GM23338 (cell line): ENCODE data around the gene CIPC. TPM values are rescaled to one million over a fixed set of nuclear protein-coding genes. Genes with fewer than 3 reads are reported as not detected.

Experiments
- ATAC-seq: fragments of 200-7000 bp; cut with Tn5 transposase; 3 replicates; pipeline ENCODE4 v1.9.1; 2020
- DNase-seq: peaks from one replicate; pipeline ENCODE4 v3.0.0-alpha.2; 2015; ENCODE audit warnings: low spot score
- H2AFZ ChIP-seq: fragments of 200-600 bp; sonication (generic); 2 replicates; pipeline ENCODE4 v1.8.0; 2016; ENCODE audit warnings: antibody characterized with exemption, mild to moderate bottlenecking, moderate library complexity
- H3F3A ChIP-seq: fragments of 200-600 bp; sonication (generic); replicated peaks from 2 replicates; pipeline ENCODE4 v1.8.0; 2017; ENCODE audit warnings: antibody characterized with exemption, mixed run types, low read depth
- H3K27ac ChIP-seq: fragments of 200-600 bp; sonication (generic); 2 replicates; pipeline ENCODE4 v1.6.1; 2016; ENCODE audit warnings: low read depth
- H3K27me3 ChIP-seq: fragments of 200-600 bp; sonication (generic); 2 replicates; pipeline ENCODE4 v1.8.0; 2016; ENCODE audit warnings: mild to moderate bottlenecking, mixed run types, moderate library complexity; ENCODE audit not compliant: insufficient read depth
- H3K36me3 ChIP-seq: fragments of 200-600 bp; sonication (generic); 2 replicates; pipeline ENCODE4 v1.8.0; 2016; ENCODE audit warnings: mild to moderate bottlenecking; ENCODE audit not compliant: insufficient read depth
- H3K4me1 ChIP-seq: fragments of 200-600 bp; sonication (generic); 2 replicates; pipeline ENCODE4 v1.8.0; 2016; ENCODE audit warnings: mild to moderate bottlenecking, moderate library complexity; ENCODE audit not compliant: insufficient read depth
- H3K4me2 ChIP-seq: fragments of 200-600 bp; sonication (generic); 2 replicates; pipeline ENCODE4 v1.7.1; 2017; ENCODE audit warnings: mixed run types
- H3K4me3 ChIP-seq: fragments of 200-600 bp; sonication (generic); 2 replicates; pipeline ENCODE4 v1.6.1; 2016; ENCODE audit warnings: mixed run types
- H3K79me2 ChIP-seq: fragments of 200-600 bp; sonication (generic); replicated peaks from 2 replicates; pipeline ENCODE4 v1.8.0; 2017; ENCODE audit warnings: mild to moderate bottlenecking; ENCODE audit not compliant: insufficient read depth
- H3K9me2 ChIP-seq: fragments of 200-600 bp; sonication (generic); 2 replicates; pipeline ENCODE4 v1.8.0; 2017; ENCODE audit not compliant: insufficient read depth
- H4K20me1 ChIP-seq: fragments of 200-600 bp; sonication (generic); replicated peaks from 2 replicates; pipeline ENCODE4 v1.8.0; 2017; ENCODE audit warnings: mild to moderate bottlenecking; ENCODE audit not compliant: insufficient read depth
- H3K27ac Mint-ChIP-seq: 2 replicates; pipeline ENCODE4 v1.8.0; 2020; ENCODE audit warnings: inconsistent platforms, mild to moderate bottlenecking, moderate library complexity, mixed read lengths
- H3K27me3 Mint-ChIP-seq: 3 replicates; pipeline ENCODE4 v1.8.0; 2022; ENCODE audit warnings: low read depth, mild to moderate bottlenecking, moderate library complexity, mixed read lengths, inconsistent platforms; ENCODE audit not compliant: insufficient read depth, poor library complexity
- H3K36me3 Mint-ChIP-seq: 3 replicates; pipeline ENCODE4 v1.8.0; 2021; ENCODE audit warnings: low read depth, mild to moderate bottlenecking, inconsistent platforms, moderate library complexity, mixed read lengths
- H3K4me1 Mint-ChIP-seq: 3 replicates; pipeline ENCODE4 v1.8.0; 2020; ENCODE audit warnings: mild to moderate bottlenecking, inconsistent platforms, mixed read lengths
- H3K4me3 Mint-ChIP-seq: 3 replicates; pipeline ENCODE4 v1.8.0; 2021; ENCODE audit warnings: moderate library complexity, mild to moderate bottlenecking, inconsistent platforms, mixed read lengths
- H3K9me3 Mint-ChIP-seq: 3 replicates; pipeline ENCODE4 v1.8.0; 2020; ENCODE audit warnings: moderate library complexity, mild to moderate bottlenecking, inconsistent platforms, mixed read lengths
- CTCF ChIP-seq, 2 experiments: fragments of 200-600 bp in 1 of 2; sonication (generic) in 1 of 2; conservative IDR thresholded peaks; 2 replicates each; pipeline versions ENCODE4 v1.5.1 to v1.6.1; 2016 to 2017; ENCODE audit warnings: antibody characterized with exemption in 2 of 2, low read depth in 2 of 2, mild to moderate bottlenecking in 2 of 2, moderate library complexity in 1 of 2
- EZH2 ChIP-seq: fragments of 200-600 bp; sonication (generic); IDR thresholded peaks from one replicate; pipeline ENCODE4 v1.8.0; 2017; ENCODE audit warnings: antibody characterized with exemption, mild to moderate bottlenecking, low read depth; ENCODE audit not compliant: unreplicated experiment
- EZH2phosphoT487 ChIP-seq: fragments of 200-600 bp; sonication (generic); IDR thresholded peaks from one replicate; pipeline ENCODE4 v1.8.1; 2018; ENCODE audit warnings: antibody characterized with exemption; ENCODE audit not compliant: unreplicated experiment
- JUNB ChIP-seq: IDR thresholded peaks from one replicate; pipeline ENCODE4 v1.6.1; 2016; ENCODE audit warnings: antibody characterized with exemption; ENCODE audit not compliant: unreplicated experiment
- POLR2AphosphoS5 ChIP-seq: IDR thresholded peaks from 2 replicates; pipeline ENCODE4 v1.6.1; 2016; ENCODE audit warnings: antibody characterized with exemption, low read depth
- STAT1 ChIP-seq: IDR thresholded peaks from one replicate; pipeline ENCODE4 v1.6.1; 2016; ENCODE audit warnings: antibody characterized with exemption; ENCODE audit not compliant: unreplicated experiment
- ZNF331 ChIP-seq: fragments of 250-450 bp; sonication (Bioruptor Pico); IDR thresholded peaks from 2 replicates; pipeline ENCODE4 v1.5.0; 2020; ENCODE audit warnings: low read depth, mild to moderate bottlenecking, moderate library complexity
- polyA plus RNA-seq: library from polyadenylated mRNA; unstranded; fragments of >200 nt; fragmentation: Nextera tagmentation; extraction: Ambion mirVana; gene quantifications from 2 replicates; pipeline ENCODE4 v1.2.1, GENCODE V29; 2016
- total RNA-seq: library from RNA; depleted of rRNA; stranded (reverse); fragments of >200 nt; shearing (Covaris generic); gene quantifications from 2 replicates; pipeline ENCODE4 v1.2.3, GENCODE V29; 2014
- TF ChIP-seq, protein P1 (sequence below): fragments of 250-450 bp; sonication (Bioruptor Pico); IDR thresholded peaks from 2 replicates; pipeline ENCODE4 v1.5.0; 2020; ENCODE audit warnings: mild to moderate bottlenecking, moderate library complexity

The CIPC gene
- total and polyA plus RNA-seq, 2 experiments from 2014 or later, result 8.1 to 36.9 TPM

- TF ChIP-seq, protein P1, sequence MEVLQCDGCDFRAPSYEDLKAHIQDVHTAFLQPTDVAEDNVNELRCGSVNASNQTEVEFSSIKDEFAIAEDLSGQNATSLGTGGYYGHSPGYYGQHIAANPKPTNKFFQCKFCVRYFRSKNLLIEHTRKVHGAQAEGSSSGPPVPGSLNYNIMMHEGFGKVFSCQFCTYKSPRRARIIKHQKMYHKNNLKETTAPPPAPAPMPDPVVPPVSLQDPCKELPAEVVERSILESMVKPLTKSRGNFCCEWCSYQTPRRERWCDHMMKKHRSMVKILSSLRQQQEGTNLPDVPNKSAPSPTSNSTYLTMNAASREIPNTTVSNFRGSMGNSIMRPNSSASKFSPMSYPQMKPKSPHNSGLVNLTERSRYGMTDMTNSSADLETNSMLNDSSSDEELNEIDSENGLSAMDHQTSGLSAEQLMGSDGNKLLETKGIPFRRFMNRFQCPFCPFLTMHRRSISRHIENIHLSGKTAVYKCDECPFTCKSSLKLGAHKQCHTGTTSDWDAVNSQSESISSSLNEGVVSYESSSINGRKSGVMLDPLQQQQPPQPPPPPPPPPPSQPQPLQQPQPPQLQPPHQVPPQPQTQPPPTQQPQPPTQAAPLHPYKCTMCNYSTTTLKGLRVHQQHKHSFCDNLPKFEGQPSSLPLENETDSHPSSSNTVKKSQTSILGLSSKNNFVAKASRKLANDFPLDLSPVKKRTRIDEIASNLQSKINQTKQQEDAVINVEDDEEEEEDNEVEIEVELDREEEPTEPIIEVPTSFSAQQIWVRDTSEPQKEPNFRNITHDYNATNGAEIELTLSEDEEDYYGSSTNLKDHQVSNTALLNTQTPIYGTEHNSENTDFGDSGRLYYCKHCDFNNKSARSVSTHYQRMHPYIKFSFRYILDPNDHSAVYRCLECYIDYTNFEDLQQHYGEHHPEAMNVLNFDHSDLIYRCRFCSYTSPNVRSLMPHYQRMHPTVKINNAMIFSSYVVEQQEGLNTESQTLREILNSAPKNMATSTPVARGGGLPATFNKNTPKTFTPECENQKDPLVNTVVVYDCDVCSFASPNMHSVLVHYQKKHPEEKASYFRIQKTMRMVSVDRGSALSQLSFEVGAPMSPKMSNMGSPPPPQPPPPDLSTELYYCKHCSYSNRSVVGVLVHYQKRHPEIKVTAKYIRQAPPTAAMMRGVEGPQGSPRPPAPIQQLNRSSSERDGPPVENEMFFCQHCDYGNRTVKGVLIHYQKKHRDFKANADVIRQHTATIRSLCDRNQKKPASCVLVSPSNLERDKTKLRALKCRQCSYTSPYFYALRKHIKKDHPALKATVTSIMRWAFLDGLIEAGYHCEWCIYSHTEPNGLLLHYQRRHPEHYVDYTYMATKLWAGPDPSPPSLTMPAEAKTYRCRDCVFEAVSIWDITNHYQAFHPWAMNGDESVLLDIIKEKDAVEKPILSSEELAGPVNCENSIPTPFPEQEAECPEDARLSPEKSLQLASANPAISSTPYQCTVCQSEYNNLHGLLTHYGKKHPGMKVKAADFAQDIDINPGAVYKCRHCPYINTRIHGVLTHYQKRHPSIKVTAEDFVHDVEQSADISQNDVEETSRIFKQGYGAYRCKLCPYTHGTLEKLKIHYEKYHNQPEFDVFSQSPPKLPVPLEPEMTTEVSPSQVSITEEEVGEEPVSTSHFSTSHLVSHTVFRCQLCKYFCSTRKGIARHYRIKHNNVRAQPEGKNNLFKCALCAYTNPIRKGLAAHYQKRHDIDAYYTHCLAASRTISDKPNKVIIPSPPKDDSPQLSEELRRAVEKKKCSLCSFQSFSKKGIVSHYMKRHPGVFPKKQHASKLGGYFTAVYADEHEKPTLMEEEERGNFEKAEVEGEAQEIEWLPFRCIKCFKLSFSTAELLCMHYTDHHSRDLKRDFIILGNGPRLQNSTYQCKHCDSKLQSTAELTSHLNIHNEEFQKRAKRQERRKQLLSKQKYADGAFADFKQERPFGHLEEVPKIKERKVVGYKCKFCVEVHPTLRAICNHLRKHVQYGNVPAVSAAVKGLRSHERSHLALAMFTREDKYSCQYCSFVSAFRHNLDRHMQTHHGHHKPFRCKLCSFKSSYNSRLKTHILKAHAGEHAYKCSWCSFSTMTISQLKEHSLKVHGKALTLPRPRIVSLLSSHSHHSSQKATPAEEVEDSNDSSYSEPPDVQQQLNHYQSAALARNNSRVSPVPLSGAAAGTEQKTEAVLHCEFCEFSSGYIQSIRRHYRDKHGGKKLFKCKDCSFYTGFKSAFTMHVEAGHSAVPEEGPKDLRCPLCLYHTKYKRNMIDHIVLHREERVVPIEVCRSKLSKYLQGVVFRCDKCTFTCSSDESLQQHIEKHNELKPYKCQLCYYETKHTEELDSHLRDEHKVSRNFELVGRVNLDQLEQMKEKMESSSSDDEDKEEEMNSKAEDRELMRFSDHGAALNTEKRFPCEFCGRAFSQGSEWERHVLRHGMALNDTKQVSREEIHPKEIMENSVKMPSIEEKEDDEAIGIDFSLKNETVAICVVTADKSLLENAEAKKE (CRISPR knock-in tag), result no peak
- no peak for TF ChIP-seq EZH2
These were observed 15.7 kb upstream of the CIPC start (continued) for GRCh38 chr14:77082356-77082755.

DNA sequence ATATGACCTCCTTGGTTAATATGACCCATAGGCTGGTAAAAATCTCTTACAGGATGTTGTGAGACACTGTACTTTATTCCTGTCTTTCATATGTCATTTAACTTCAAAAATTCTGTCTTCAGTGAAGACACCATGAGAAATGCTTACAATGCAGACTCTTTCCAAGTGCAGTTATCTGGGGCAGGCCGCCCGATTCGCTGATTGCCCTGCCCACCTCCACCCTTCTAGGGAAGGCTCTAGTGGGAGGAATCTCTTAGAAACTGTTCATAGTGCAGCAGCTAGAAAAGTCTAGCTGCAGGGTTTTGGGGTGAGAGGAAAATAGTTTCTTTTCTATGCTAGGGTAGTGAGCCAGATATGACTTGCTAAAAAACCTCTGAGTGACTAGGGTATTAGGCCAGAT, 15.0 kb upstream of the CIPC start:
- H3K4me3 Mint-ChIP-seq, result no peak overlapping the region
- no peaks in the 10 kb centered on the region for H3K36me3 ChIP-seq
- H3K27me3 Mint-ChIP-seq, result peaks cover 2% of the 10 kb centered on the region
- ATAC-seq (no peak), DNase-seq (no peak)
- 0 out of 3 replicates have a peak, but pooled peaks cover 3% of the 10 kb centered on the region for H3K9me3 Mint-ChIP-seq
- H3K36me3 Mint-ChIP-seq, result no peaks in the 10 kb centered on the region
- no peaks in the 10 kb centered on the region for H4K20me1 ChIP-seq
- no peak overlapping the region for H2AFZ ChIP-seq
- H3K79me2 ChIP-seq, result no peaks in the 10 kb centered on the region
- no peaks in the 10 kb centered on the region for H3K27me3 ChIP-seq
- no peak overlapping the region for H3K27ac Mint-ChIP-seq
- peaks cover 12% of the 10 kb centered on the region for H3K4me1 ChIP-seq
- H3K4me2 ChIP-seq, result no peak overlapping the region
- H3F3A ChIP-seq, result no peaks in the 10 kb centered on the region; the same call in 1 of the 2 replicates
- peaks cover 29% of the 10 kb centered on the region for H3K4me1 Mint-ChIP-seq
- H3K4me3 ChIP-seq, result no peak overlapping the region
- H3K27ac ChIP-seq, result no peak overlapping the region
- H3K9me2 ChIP-seq, result no peaks in the 10 kb centered on the region
- no peak for TF ChIP-seq STAT1
- no peak for TF ChIP-seq CTCF (conservative IDR thresholded peaks at IDR 0.05; ENCODE audit: low read depth in 2 of 2)
- TF ChIP-seq, protein P1 (CRISPR knock-in tag), result no peak
- TF ChIP-seq EZH2phosphoT487, result no peak
- no peak for TF ChIP-seq ZNF331 (CRISPR knock-in tag)
- no peak for TF ChIP-seq POLR2AphosphoS5
- TF ChIP-seq JUNB, result no peak
- TF ChIP-seq EZH2, result no peak
